ENCODE results near the gene LPAR2.
"Not testable (repeated sequence)": the region's sequence is repeated elsewhere in the genome, so short reads cannot be mapped to it uniquely, and the experiment has no call there.

The LPAR2 gene

DNA sequence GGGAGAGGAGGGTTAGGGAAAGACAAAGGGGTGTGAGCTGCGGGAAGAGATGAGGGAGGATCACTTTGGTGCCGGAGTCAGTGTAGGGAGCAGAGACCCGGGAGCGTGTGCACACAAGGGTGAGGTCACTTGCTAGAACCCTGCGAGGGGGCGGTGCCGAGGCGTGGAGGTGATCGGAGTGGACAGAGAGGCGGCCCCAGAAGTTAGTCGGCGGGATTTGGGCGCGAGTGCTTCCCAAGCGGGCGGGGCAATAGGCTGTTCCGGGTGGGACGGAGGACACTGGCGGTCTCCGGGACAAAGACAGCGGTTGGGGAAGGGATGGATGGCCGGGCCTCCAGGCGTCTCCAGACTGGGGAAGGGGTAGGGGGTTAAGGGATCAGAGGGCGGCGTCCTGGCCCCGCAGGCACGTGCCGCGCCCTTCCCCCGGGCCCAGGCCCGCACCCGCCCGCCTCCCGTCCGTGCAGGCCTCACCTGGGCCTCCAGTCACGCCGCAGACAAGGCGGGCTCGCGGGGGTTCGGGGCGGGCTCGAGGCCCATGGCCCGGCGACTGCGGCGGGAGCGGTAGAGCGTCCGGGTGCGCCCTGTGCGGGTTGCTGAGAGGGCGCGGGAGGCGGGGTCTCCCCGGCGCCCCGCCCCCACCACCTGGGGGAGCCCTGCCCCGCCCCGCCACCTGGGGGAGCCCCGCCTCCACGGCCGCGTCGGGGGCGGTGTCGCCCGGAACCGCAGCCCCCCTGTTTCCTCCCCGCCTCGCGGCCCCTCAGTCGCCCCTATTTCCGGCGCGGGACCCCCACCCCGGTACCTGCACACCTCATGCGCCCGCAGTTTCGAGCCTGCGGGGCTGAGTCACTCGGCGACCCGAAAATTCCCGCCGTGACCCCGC lies at the start of gene LPAR2:
TSS of gene LPAR2 (minus strand) at position 600 of the 880 bp plus-strand sequence. CDS start 945 bp downstream, outside the sequence.
- no peak for DNase-seq (ENCODE audit: low read depth)

DNA sequence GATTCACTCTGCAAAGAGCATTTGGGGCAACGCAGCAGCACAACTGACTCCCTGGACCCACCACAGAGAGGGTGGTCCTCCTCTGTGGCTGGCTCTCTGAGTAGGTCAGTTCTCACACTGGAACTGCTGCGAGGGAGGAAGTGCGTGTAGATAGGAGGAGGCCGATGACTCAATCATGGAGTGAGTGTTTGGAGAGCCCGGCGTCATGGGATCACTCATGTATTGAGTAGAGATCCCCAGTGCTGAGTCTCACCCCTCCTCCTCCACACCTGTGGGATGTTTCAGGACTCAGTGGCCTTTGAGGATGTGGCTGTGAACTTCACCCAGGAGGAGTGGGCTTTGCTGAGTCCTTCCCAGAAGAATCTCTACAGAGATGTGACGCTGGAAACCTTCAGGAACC lies 49.6 kb upstream of the LPAR2 start:
- DNase-seq (ENCODE audit: low read depth), result no peak

DNA sequence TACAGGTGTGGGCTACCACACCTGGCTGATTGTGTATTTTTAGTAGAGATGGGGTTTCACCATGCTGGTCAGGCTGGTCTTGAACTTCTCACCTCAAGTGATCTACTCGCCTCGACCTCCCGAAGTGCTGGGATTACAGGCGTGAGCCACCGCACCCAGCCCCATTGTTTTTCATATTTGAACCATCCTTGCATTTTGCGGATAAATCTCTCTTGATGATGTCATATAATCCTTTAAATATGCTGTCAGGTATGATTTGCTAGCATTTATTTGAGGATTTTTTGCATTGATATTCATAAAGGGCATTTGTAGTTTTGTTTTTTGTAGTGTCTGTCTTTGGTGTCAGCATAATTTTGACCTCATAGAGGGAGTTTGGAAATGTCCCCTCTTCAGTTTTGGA lies 46.3 kb upstream of the LPAR2 start:
- no peak for DNase-seq (ENCODE audit: low read depth)

DNA sequence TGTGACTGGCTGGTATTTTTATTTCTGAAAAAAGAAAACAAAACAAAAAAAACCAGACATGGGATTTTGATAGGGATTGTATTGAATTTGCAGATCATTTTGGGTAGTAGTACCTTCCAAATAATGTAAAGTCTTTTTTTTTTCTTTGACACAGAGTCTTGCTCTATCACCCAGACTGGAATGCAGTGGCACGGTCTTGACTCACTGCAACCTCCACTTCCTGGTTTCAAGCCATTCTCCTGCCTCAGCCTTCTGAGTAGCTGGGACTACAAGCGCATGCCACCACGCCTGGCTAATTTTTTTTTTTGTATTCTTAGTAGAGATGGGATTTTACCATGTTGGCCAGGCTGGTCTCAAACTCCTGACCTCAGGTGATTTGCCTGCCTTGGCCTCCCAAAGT lies 44.8 kb upstream of the LPAR2 start:
- no peak for DNase-seq (ENCODE audit: low read depth)

DNA sequence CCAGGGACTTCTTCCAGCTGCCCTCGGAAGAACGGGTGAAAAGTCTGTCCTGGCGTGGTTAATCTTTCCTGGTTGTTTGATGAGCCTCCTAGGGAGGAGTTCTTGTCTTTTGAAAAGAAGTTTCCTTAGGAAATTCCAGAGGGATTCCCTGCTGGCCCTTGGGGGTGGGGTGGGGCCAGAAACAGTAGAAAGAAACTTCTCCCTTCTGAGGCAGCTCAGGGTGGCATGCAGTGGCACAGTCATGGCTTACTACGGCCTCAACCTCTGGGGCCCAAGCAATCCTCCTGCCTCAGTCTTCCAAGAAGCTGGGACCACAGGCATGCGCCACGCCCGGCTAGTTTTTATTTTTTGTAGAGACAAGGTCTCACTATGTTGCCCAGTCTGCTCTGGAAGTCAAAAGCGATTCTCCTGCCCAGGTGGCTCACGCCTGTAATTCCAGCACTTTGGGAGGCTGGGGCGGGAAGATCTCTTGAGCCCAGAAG lies 42.1 kb upstream of the LPAR2 start:
- no peak for DNase-seq (ENCODE audit: low read depth)

DNA sequence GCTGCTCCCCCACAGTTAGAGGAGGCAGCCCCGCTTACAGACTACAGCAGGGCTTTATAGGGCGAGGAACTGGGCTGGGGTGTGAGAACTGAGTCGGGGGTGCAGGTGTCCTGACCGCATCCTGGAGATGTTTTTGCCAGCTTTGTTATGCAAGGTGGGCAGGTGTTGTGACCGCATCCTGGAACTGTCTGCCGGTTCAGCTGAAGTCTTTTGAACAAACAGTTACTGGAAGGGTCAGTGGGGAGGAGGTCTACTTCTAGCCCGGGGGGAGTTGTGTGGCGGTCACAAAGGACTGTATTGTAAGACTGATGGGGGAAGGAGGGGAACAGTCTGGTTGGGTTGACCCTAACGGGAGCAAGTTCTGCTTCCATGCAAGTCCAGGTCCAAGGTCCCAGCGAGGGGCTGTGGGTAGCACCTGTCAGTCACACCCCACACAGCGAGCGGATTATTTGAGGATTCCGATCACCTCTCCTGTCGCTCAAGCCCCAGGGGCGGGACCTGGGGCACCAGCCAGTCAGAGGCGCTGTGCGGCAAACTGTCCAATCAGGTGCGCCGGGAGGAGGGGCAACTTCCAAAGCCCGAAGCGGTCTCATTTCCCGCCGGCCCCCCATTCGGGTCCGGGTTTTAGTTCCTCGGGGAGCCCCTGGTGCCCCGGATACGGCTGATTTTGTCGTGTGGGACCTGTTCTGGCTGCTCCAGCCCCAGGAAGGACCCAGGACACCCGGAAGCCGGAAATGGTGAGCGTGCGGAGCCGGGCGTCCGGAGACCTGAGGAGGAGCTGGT lies 40.4 kb upstream of the LPAR2 start, which contains the start of gene ZNF101:
TSS of gene ZNF101 (plus strand) at position 610 of the 783 bp plus-strand sequence. CDS start at position 735, 125 bp downstream.
- DNase-seq (ENCODE audit: low read depth), result peak; percentile 47

DNA sequence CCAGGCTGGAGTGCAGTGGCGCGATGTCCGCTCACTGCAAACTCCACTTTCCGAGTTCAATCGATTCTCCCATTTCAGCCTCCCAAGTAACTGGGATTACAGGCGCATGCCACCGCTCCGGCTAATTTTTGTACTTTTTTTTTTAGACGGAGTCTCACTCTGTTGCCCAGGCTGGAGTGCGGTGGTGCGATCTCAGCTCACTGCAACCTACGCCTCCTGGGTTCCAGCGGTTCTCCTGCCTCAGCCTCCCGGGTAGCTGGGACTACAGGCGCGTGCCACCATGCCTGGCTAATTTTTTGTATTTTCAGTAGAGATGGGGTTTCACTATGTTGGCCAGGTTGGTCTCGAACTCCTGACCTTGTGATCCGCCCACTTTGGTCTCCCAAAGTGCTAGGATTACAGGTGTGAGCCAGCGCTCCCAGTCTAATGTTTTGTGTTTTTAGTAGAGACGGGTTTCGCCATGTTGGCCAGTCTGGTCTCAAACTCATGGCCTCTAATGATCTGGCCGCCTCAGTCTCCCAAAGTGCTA lies 37.5 kb upstream of the LPAR2 start:
- DNase-seq (ENCODE audit: low read depth), result not testable (repeated sequence)

DNA sequence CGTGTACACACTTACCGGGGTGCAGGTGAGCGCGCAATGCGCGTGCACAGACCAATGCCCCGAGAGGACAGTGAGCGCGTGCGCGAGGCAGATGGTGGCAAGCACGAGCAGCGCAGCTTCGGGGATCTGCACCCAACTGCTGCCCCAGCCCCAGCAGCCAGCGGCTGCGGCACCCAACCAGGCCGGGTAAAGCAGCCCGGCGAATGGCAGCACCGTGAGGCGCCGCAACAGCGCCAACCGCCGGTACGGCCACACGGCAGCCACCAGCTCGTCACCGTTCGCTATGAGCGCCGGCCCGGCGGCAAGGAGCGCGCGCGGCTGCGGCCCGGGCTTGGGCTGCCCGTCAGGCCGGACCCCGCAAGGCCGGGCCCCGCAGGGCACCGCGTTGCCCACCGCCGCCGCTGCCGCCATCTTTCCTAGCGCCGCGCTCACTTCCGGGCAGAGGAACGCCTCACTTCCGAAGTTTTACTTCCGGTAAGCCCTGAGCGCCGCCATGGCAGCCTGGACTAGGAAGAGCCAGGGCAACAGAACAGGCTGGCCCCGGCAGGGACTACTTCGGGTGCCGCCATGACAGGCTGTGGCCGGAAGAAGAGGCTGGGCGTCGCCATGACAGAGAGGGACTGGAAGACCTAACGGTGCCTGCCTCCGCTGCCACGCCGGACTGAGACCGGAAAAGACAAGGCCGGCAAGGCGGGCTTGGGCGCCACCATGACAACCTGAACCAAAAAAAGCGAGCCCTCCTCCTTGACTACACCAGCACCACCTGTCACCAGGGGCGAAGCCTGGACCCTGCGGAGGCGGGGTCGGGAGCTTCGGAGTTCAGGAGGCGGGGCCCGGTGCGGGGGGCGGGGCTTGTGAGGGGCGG lies 35.5 kb upstream of the LPAR2 start, which contains the start of gene ATP13A1:
TSS of gene ATP13A1 (minus strand) at position 421 of the 865 bp plus-strand sequence. CDS start at position 411, 10 bp downstream.
- peak; percentile 88 for DNase-seq (ENCODE audit: low read depth)

DNA sequence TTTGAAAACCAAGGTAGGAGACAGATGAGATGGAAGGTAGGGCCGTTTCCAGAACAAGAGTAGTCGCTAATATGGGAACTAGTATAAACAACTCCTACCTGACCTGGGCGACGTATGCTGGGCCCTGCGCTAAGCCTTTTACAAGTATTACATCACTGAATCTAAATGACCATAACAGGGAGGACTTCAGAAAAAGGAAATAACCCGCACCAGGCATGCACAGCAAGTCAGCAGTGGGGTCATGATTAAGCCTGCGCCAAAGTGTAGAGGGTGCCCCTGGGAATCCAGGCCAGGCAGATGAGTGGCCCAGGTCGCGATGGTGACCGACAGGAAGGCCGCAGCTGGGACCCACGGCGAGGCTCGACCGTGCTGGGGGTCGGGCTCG lies 34.8 kb upstream of the LPAR2 start:
- DNase-seq (ENCODE audit: low read depth), result no peak

DNA sequence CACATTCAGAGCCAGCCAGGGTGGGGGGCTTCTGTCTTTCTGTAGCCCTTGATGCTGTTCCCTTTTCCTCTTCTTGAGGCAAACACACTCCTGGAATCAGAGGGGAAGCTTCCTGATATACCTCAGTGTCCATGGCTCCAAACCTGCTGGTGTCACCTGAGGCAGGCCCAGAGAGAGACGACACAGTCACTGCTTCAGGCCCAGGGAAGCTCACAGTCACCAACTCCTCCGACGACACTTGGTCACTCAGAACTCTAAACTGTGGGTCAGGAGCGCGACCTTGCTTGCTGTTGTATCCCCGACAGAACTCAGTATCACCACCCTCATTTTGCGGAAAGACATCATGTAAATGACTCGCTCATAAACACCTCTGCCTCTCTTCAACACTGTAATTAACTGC lies 34.3 kb upstream of the LPAR2 start:
- no peak for DNase-seq (ENCODE audit: low read depth)

DNA sequence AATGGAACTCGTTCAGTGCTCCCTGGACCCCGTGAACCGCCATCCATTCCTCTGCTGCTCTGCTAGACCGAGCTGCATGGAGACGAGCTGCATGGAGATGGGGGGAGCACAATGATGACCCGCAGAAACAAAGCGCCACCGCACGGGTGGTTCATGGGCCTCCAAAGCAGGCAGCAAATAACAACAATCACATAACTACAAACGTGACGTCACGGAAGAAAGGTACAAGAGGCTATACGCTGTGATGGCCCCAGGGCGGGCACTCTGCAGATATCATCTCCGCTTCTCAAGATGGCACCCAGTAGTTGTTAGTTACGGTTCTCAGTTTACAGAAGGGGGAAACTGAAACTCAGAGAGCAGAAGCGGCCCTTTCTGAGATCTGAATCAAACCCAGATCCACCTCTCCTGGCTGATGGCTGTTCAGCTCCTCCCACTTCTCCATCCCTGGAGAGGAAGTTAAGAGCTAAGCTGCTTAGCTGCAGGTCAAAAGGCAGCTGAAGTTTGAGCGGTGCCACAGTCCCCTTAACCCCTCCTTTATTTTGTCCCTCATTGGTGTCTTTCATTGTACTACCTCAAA lies 33.7 kb upstream of the LPAR2 start:
- DNase-seq (ENCODE audit: low read depth), result no peak

DNA sequence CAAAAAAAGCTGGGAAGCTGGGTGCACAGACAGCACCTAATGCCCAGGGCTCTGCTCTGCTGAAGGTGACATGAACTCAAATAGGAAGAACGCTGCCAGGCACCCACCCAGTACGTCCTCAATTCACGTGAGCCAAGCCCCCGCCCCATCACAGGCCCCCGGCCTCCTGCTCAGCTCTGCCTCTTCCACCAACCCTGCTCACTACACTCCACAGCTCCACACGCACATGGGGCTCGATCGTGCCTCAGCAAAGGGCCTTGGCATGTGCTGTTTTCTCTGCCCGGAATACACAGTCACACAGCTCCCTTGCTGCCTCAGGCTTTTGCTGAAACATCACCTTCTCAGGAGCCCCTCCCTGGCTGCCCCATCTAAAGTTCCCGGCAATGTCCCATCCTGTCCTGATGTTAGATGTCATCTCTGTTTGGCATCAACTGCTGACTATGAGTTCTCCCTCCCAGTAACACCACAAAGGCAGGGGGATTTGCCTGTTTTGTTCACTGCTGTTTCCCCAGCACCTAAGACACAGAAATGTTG lies 33.2 kb upstream of the LPAR2 start:
- DNase-seq (ENCODE audit: low read depth), result no peak

DNA sequence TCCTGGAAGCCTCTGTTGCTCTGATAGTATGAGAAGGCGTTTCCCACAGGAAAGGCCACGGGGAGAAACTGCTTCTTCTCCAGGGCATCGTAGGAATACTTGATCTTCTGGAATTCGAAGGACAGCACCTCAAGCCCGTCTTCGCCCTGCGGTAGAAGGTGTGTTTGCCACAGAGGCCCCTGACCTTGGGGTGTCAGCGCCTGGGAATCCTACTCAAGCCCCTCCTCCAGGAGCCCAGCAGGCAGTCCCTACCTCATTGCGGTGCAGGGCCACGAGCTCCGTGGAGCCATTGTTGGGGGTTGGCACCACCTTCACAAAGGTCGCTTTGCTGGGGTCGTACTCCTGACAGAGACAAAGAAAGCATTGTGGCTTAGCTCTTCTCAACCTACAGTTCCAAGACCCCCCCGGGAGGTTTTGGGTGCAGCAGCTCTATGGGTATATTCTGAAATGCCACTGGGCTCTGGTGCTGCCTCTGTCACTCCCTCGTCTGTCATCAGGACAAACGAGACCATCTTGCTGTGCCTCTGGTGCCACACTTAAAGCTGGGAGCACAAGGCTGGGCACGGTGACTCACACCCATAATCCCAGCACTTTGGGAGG lies 31.7 kb upstream of the LPAR2 start:
- DNase-seq (ENCODE audit: low read depth), result no peak

DNA sequence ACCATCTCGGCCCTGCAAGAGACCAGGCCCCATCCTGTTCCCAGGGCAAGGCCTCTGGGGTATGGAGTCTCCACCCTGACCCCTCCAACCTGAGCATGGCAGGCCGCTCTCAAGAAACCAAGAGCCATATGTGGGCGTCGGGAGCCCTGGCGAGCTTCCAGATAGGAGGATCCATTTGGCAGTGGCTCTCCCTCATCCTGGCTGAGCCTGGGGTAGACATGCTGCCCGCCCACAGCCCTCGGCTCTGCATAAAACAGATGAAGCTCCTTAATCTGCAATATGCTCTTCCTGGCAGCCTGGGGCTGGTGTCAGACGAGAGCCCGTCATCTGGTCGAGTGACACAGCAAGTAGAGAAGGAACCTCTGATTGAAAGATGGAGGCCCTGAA lies 29.4 kb upstream of the LPAR2 start:
- no peak for DNase-seq (ENCODE audit: low read depth)

DNA sequence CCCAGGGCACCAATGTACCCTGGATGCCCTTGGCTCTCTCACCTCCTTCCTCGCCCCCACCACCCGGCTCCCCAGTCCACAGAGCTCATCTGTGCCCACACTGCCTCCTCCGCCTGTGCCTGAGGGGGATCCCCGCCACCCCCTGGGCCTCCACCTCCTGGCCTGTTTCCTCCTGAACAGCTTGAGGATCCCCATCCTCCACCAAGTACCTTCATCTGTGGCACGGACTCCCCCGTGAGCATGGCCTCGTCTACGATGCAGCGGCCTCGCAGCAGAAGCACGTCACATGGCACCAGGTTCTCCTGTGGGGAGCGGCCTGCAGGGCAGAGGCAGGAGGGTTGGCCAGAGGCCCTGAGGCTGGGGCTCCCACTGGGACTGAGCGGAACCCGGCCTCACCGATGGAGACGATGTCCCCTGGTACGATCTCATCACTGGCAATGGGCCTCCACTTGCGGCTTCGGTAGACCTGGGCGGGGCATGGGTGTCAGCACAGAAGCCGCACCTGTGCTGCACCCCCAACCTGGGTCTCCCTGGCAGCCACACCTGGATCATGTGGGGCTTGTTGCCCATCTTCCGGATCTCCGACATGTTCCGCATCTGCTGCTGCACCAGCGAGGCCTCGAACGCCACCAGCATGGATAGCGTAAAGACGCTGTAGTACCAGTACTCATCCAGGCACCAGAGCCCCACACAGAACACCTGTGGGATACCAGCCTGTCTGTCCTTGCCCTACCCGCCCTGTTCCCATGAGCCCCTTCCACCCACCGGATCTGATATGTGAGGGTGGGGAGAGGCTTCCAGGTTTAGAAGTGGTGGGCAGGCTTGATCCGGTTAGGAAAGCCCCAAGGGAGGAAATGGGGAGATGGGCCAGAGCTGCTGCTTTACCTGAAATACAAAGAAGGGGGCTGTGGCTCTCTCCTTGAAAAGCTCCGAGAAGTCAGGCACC lies 28.7 kb upstream of the LPAR2 start:
- DNase-seq (ENCODE audit: low read depth), result no peak

DNA sequence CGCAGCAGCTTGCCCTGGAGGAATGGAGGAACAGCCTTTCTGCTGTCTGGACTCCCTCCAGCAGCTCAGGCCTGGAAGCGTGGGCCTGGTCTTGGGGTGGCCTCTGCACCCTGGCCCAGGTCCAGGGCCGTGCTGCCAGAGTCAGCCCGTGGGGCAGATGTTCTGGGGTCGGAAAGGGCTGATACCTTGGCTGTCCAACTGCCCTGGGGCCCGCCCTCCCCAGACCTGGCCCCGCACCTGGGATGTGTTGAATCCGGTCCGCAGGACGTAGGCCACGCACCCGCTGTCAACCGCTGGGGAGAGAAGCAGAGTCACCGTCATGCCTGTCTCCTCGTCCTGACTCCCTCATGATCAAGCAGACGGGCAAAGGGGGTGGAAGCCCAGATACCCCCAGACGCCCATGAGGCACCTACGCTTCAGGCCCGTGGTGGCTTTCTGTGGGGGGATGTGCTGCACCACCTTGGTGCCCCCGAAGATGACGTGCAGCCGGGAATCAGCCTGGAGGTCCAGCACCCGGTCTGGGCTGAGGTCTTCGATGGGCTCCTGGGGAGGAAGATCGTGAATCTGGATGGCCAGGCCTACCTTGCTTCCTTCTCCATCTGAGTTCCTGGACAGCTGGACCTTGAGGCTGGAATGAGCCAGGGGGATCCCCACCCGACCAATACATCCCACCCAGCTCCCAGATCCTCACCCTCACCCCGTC lies 27.8 kb upstream of the LPAR2 start:
- DNase-seq (ENCODE audit: low read depth), result no peak

DNA sequence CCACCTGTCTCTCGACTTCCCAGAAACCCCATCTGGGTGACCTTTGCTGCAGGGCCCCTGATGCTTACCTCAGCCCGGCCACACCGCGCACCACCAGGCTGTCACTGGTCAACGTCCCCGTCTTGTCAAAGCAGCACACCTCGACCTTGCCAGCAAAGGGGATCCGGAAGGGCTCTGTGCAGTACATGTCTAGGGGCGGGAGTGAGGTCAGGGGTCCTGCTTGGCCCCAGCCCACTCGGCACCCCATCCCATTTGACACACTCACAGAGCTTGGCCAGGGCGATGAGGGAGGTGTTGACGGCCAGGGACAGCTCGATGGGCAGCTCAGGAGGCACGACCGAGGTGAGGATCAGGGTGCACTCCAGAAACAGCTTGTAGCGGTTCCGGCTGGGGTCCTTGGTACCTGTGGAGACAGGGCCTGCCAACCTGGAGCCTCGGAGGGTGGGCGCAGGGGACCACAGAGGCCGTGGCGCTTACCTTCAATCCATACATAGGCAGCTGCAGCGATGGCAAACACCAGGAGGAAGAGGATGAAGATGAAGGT lies 27.1 kb upstream of the LPAR2 start:
- DNase-seq (ENCODE audit: low read depth), result no peak

DNA sequence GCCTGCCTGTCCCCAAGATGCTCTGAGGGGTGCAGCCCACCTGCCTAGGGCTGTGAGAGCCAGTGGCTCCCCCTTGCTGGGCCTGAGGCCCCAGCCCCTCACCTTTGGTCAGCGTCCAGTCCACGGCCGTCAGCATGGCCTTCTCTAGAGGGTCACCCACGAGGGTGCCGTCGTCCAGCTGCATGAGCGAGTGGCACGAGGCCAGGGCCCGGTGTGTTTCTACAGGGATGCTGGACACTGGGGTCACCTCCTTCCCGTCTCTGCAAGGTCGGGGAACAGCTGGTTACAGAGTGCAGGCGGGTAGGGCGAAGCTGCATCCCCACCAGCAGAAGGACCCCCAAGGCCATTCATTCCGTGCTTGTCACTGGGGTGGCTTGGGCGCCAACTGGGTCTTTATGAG lies 26.4 kb upstream of the LPAR2 start:
- DNase-seq (ENCODE audit: low read depth), result no peak
